Body of pancreas (tissue), 4 donors: ENCODE measurements around the gene PKIB. TPM values are rescaled to one million over a fixed set of nuclear protein-coding genes. Genes with fewer than 3 reads are reported as not detected.

Experiments
- ATAC-seq: fragments of 150-250 bp; one replicate; pipeline ENCODE4 v1.9.1; 2016
- DNase-seq, 4 donors: peaks; one replicate each; pipeline ENCODE4 v3.0.0-alpha.2; 2019
- H3K27ac ChIP-seq, 4 donors: fragments of 200-600 bp; sonication (generic); 1 replicate in 3 of 4; 2 replicates in 1 of 4; pipeline versions ENCODE4 v1.5.1 to v1.6.1; 2016 to 2019; ENCODE audit warnings: mild to moderate bottlenecking in 1 of 4, mixed read lengths in 1 of 4, moderate library complexity in 1 of 4
- H3K27me3 ChIP-seq, 2 donors: fragments of 200-600 bp; sonication (generic); one replicate each; pipeline ENCODE4 v1.6.0; 2016; ENCODE audit warnings: mild to moderate bottlenecking in 1 of 2
- H3K36me3 ChIP-seq, 2 donors: fragments of 200-600 bp; sonication (generic); replicated peaks in 1 of 2; 2 replicates each; pipeline ENCODE4 v1.5.1; 2016; ENCODE audit warnings: low read depth in 2 of 2; ENCODE audit not compliant: insufficient read depth in 1 of 2
- H3K4me1 ChIP-seq: fragments of 200-600 bp; sonication (generic); one replicate; pipeline ENCODE4 v1.6.0; 2016
- H3K4me3 ChIP-seq, 2 donors: fragments of 200-600 bp; sonication (generic); 1 replicate in 1 of 2; 2 replicates in 1 of 2; pipeline ENCODE4 v1.5.1; 2016 to 2019
- H3K9me3 ChIP-seq, 3 donors: fragments of 200-600 bp; sonication (generic); 1 replicate in 2 of 3; 2 replicates in 1 of 3; pipeline ENCODE4 v1.5.1; 2016
- POLR2A ChIP-seq, 3 donors: fragments of 450-650 bp; IDR thresholded peaks; one replicate each; pipeline ENCODE4 v1.6.1; 2016; ENCODE audit warnings: antibody characterized with exemption in 3 of 3, mild to moderate bottlenecking in 2 of 3
- WGBS, 2 donors: methylation state at CpG; one replicate each; pipeline ENCODE4 v1.1.5; 2017; 5-methylcytosine and 5-hydroxymethylcytosine counted together
- intact Hi-C: fragments of 100-400 bp; cut with DNase I; formaldehyde crosslinking; loops from one replicate; pipeline ENCODE4 v1.15.1; 2023
- total RNA-seq, 2 donors: library from RNA; depleted of rRNA; stranded (reverse); fragments of >200 nt; gene quantifications; one replicate each; pipeline ENCODE4 v1.1.0, GENCODE V29; 2016
- TF ChIP-seq, protein P1 (sequence below), 7 experiments: fragments of 450-650 bp in 4 of 7; fragments of 200-600 bp in 3 of 7; sonication (generic) in 3 of 7; IDR thresholded peaks; one replicate each; pipeline ENCODE4 v1.5.1; 2016 to 2019; ENCODE audit warnings: antibody characterized with exemption in 7 of 7

Gene PKIB
- total RNA-seq, 2 donors from 2014 or later = 13.0 TPM; not detected in 1

DNA sequence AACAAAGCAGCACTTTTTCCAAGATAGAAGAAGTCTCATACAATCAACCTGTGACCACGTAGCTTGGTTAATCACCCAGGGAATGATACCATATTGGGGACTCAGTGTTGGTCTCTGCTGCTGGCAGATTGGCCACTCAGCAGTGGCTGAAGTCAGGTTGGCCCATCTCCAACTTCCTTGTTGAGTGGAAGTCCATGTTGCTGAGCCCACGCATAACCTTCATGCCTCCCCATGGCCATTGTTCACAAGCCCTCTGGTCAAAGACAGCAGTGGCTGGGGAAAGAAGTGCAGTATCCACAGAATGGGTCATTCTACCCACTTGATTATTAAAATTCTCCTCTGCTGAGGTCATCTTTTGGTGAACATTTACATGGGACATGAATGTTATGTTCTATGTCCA is 38.5 kb downstream of the PKIB start:
- H3K9me3 ChIP-seq = no peaks in the 10 kb centered on the region
- no peaks in the 10 kb centered on the region for H3K27me3 ChIP-seq
- 83 to 95% methylated on average over 2 of the region's 2 CpGs for WGBS, 2 donors
- no peak overlapping the region for H3K4me3 ChIP-seq
- no peak overlapping the region for H3K27ac ChIP-seq
- TF ChIP-seq, protein P1, sequence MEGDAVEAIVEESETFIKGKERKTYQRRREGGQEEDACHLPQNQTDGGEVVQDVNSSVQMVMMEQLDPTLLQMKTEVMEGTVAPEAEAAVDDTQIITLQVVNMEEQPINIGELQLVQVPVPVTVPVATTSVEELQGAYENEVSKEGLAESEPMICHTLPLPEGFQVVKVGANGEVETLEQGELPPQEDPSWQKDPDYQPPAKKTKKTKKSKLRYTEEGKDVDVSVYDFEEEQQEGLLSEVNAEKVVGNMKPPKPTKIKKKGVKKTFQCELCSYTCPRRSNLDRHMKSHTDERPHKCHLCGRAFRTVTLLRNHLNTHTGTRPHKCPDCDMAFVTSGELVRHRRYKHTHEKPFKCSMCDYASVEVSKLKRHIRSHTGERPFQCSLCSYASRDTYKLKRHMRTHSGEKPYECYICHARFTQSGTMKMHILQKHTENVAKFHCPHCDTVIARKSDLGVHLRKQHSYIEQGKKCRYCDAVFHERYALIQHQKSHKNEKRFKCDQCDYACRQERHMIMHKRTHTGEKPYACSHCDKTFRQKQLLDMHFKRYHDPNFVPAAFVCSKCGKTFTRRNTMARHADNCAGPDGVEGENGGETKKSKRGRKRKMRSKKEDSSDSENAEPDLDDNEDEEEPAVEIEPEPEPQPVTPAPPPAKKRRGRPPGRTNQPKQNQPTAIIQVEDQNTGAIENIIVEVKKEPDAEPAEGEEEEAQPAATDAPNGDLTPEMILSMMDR (IDR thresholded peaks at IDR 0.05) = no peak
- no peak for TF ChIP-seq POLR2A (IDR thresholded peaks at IDR 0.05)
- no peaks in the 10 kb centered on the region for H3K36me3 ChIP-seq
- intact Hi-C loops = no loop called here
- H3K4me1 ChIP-seq = no peaks in the 10 kb centered on the region
- no peak for ATAC-seq
- peak in 2 of 4 donors; percentile 7 to 11 for DNase-seq

DNA sequence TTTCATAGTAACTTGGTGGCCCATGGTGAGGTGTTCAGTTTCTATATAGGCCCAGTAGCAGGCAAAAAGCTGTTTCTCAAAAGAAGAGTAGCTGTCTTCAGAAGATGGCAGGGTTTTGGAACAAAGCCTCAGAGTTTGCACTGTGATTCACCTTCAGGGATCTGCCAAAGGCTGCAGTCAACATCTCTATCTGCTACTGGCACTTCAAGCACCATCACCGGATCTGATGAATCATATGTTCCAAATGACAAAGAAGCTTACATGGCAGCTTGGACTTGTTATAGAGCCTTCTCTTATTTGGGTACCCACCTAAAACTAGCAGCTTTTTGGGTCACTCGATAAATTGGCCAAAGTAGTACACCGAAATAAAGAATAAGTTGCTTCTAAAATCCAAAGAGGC is 39.5 kb downstream of the PKIB start:
- intact Hi-C loops = no loop called here
- 92 to 94% methylated on average over 3 of the region's 3 CpGs for WGBS, 2 donors

GRCh38 chr6:122650403-122650802 is 40.2 kb downstream of the PKIB start:
- Histone ChIP-seq H3K9me3 (no peaks in the 10 kb centered on the region), H3K27ac (no peak overlapping the region), H3K4me3 (no peak overlapping the region), H3K4me1 (no peaks in the 10 kb centered on the region), H3K36me3 (no peaks in the 10 kb centered on the region), H3K27me3 (no peaks in the 10 kb centered on the region)
- TF ChIP-seq, protein P1 (IDR thresholded peaks at IDR 0.05) = no peak
- no peak for TF ChIP-seq POLR2A (IDR thresholded peaks at IDR 0.05)
- intact Hi-C loops = no loop called here
- DNase-seq = no peak
- no peak for ATAC-seq

More for the DNA sequence above, 39.5 kb downstream of the PKIB start:
- Histone ChIP-seq H3K4me1 (no peaks in the 10 kb centered on the region), H3K27me3 (no peaks in the 10 kb centered on the region), H3K27ac (no peak overlapping the region), H3K9me3 (no peaks in the 10 kb centered on the region), H3K4me3 (no peak overlapping the region), H3K36me3 (no peaks in the 10 kb centered on the region)
- ATAC-seq (no peak), DNase-seq (no peak)
- no peak for TF ChIP-seq POLR2A (IDR thresholded peaks at IDR 0.05)
- TF ChIP-seq, protein P1 (IDR thresholded peaks at IDR 0.05) = no peak

- Histone ChIP-seq H3K9me3 (no peaks in the 10 kb centered on the region), H3K27me3 (no peaks in the 10 kb centered on the region), H3K27ac (no peak overlapping the region), H3K4me1 (no peaks in the 10 kb centered on the region), H3K4me3 (no peak overlapping the region), H3K36me3 (no peaks in the 10 kb centered on the region)
- TF ChIP-seq POLR2A (IDR thresholded peaks at IDR 0.05) = no peak
- intact Hi-C loops = no loop called here
- ATAC-seq (no peak), DNase-seq (no peak)
- 89 to 90% methylated on average over 3 of the region's 3 CpGs for WGBS, 2 donors
These were observed 40.8 kb downstream of the PKIB start for GRCh38 chr6:122651031-122651430.

- intact Hi-C loops = no loop called here
- no peak overlapping the region for H3K4me3 ChIP-seq
- no peaks in the 10 kb centered on the region for H3K27me3 ChIP-seq
- no peaks in the 10 kb centered on the region for H3K4me1 ChIP-seq
- H3K36me3 ChIP-seq = no peaks in the 10 kb centered on the region
- ATAC-seq (no peak), DNase-seq (no peak)
- H3K27ac ChIP-seq = no peak overlapping the region
- H3K9me3 ChIP-seq = no peaks in the 10 kb centered on the region
- TF ChIP-seq, protein P1 (IDR thresholded peaks at IDR 0.05) = no peak
- TF ChIP-seq POLR2A (IDR thresholded peaks at IDR 0.05) = no peak
These were observed 41.4 kb downstream of the PKIB start for GRCh38 chr6:122651604-122652003.
